K562 (cell line): Measurements from ENCODE around the gene MEI4. TPM values are rescaled to one million over a fixed set of nuclear protein-coding genes. Genes with fewer than 3 reads are reported as not detected.

ENCODE experiments used
- ATAC-seq: fragments of 200-7000 bp; cut with Tn5 transposase; 3 replicates; pipeline ENCODE4 v1.9.1; 2020; ENCODE audit warnings: moderate library complexity
- BruUV-seq: library from RNA; stranded (reverse); fragments of 400-500 nt; replicated peaks from 2 replicates; lab custom pipeline; 2021; lab: Mats Ljungman, UMichigan
- CTCF ChIA-PET: fragments of 300-600 bp; formaldehyde crosslinking; extraction: SDS; loops from one replicate; lab custom pipeline; 2021; ENCODE audit warnings: low intra/inter-chr PET ratio; lab: Yijun Ruan, JAX
- POLR2A ChIA-PET: fragments of 300-600, 350-650 bp; sonication (Branson Sonifier 250); formaldehyde crosslinking; extraction: SDS; loops from one replicate; lab custom pipeline; 2021; ENCODE audit warnings: antibody characterized with exemption, inconsistent platforms; lab: Yijun Ruan, JAX
- DNase-seq, 4 experiments: peaks; one replicate each; pipeline versions ENCODE4 v3.0.0 to v3.0.0-alpha.2; 2011 to 2018; ENCODE audit warnings: low spot score in 3 of 4, mixed read lengths in 3 of 4; ENCODE audit errors: extremely low read depth in 1 of 4
- FAIRE-seq: peaks from 2 replicates; lab custom pipeline; 2011; peaks lifted over from hg19 to GRCh38; lab: Jason Lieb, UNC
- H2AFZ ChIP-seq: 2 replicates; pipeline ENCODE4 v1.6.0; 2011; ENCODE audit warnings: low read depth, low read length, control low read depth, inconsistent platforms
- H3K27ac ChIP-seq: fragments of 200-600 bp; 3 replicates; pipeline ENCODE4 v1.8.0; 2011; ENCODE audit warnings: low read depth, mild to moderate bottlenecking, control low read depth, inconsistent platforms, low read length, moderate library complexity, mixed read lengths; ENCODE audit errors: extremely low read depth
- H3K27me3 ChIP-seq, 2 experiments: fragments of 300-600 bp in 1 of 2; 2 replicates in 1 of 2; 3 replicates in 1 of 2; pipeline versions ENCODE4 v1.6.0 to v1.8.0; 2011; ENCODE audit warnings: inconsistent platforms in 2 of 2, low read length in 2 of 2, mild to moderate bottlenecking in 1 of 2, mixed read lengths in 1 of 2, moderate library complexity in 1 of 2; ENCODE audit not compliant: control insufficient read depth in 2 of 2, insufficient read depth in 2 of 2
- H3K36me3 ChIP-seq: fragments of 300-600 bp; 3 replicates; pipeline ENCODE4 v1.8.0; 2011; ENCODE audit warnings: mild to moderate bottlenecking, low read length, inconsistent platforms; ENCODE audit not compliant: control insufficient read depth, insufficient read depth
- H3K4me1 ChIP-seq, 2 experiments: fragments of 200-600 bp in 1 of 2; replicated peaks in 1 of 2; 2 replicates in 1 of 2; 3 replicates in 1 of 2; pipeline versions ENCODE4 v1.5.1 to v1.8.0; 2011; ENCODE audit warnings: inconsistent platforms in 2 of 2, low read length in 2 of 2, mild to moderate bottlenecking in 1 of 2, mixed read lengths in 1 of 2, moderate library complexity in 1 of 2; ENCODE audit not compliant: control insufficient read depth in 2 of 2, insufficient read depth in 2 of 2
- H3K4me2 ChIP-seq: 2 replicates; pipeline ENCODE4 v1.6.1; 2011; ENCODE audit warnings: low read length, control low read depth, inconsistent platforms, mixed read lengths; ENCODE audit not compliant: insufficient read depth
- H3K4me3 ChIP-seq: fragments of 200-600 bp; sonication (generic), shearing (Covaris generic); 2 replicates; pipeline ENCODE4 v1.5.1; 2016; ENCODE audit warnings: control low read depth, inconsistent platforms
- H3K79me2 ChIP-seq: fragments of 200-600 bp; 3 replicates; pipeline ENCODE4 v1.8.0; 2011; ENCODE audit warnings: low read length, inconsistent platforms; ENCODE audit not compliant: control insufficient read depth, insufficient read depth
- H3K9ac ChIP-seq, 2 experiments: 2 replicates each; pipeline versions ENCODE4 v1.6.0 to v1.6.1; 2011; ENCODE audit warnings: low read depth in 2 of 2, low read length in 2 of 2, control low read depth in 1 of 2, inconsistent platforms in 1 of 2, mild to moderate bottlenecking in 1 of 2, mixed read lengths in 1 of 2; ENCODE audit not compliant: insufficient read depth in 1 of 2
- H3K9me1 ChIP-seq: one replicate; pipeline ENCODE4 v1.6.0; 2011; ENCODE audit warnings: inconsistent platforms, mild to moderate bottlenecking, low read length, moderate library complexity; ENCODE audit not compliant: control insufficient read depth, insufficient read depth
- H3K9me3 ChIP-seq: replicated peaks from 2 replicates; pipeline ENCODE4 v1.5.1; 2011; ENCODE audit warnings: low read depth, low read length, inconsistent platforms; ENCODE audit not compliant: control insufficient read depth, insufficient read depth
- H4K20me1 ChIP-seq: replicated peaks from 2 replicates; pipeline ENCODE4 v1.6.1; 2011; ENCODE audit warnings: low read length, inconsistent platforms, mixed read lengths; ENCODE audit not compliant: control insufficient read depth, insufficient read depth
- ASH1L ChIP-seq: fragments of 450-650 bp; IDR thresholded peaks from 2 replicates; pipeline ENCODE4 v1.6.1; 2018; ENCODE audit warnings: borderline replicate concordance, mild to moderate bottlenecking, low read depth; ENCODE audit not compliant: partially characterized antibody
- DPF2 ChIP-seq: fragments of 450-650 bp; IDR thresholded peaks from 2 replicates; pipeline ENCODE4 v1.6.1; 2016
- JUNB ChIP-seq: fragments of 450-650 bp; formaldehyde crosslinking; conservative IDR thresholded peaks from 2 replicates; pipeline ENCODE4 v1.4.0; 2020; ENCODE audit warnings: mild to moderate bottlenecking
- NCOA2 ChIP-seq, 2 experiments: fragments of 450-650 bp; IDR thresholded peaks; 2 replicates each; pipeline ENCODE4 v1.6.1; 2018; ENCODE audit warnings: mild to moderate bottlenecking in 2 of 2, moderate library complexity in 1 of 2; ENCODE audit not compliant: partially characterized antibody in 2 of 2
- NFYB ChIP-seq: IDR thresholded peaks from 2 replicates; pipeline ENCODE4 v1.6.1; 2011; ENCODE audit warnings: mild to moderate bottlenecking, moderate library complexity; ENCODE audit not compliant: insufficient read length; ENCODE audit errors: extremely low read depth
- NR2F6 ChIP-seq: fragments of 450-650 bp; formaldehyde crosslinking; IDR thresholded peaks from 2 replicates; pipeline ENCODE4 v1.4.0; 2020; ENCODE audit warnings: mild to moderate bottlenecking
- POU5F1 ChIP-seq: fragments of 150-350 bp; IDR thresholded peaks from 2 replicates; pipeline ENCODE4 v1.6.1; 2014; ENCODE audit warnings: borderline replicate concordance, low read length, low read depth, mild to moderate bottlenecking; ENCODE audit not compliant: partially characterized antibody
- RB1 ChIP-seq: fragments of 450-650 bp; IDR thresholded peaks from 2 replicates; pipeline ENCODE4 v1.6.1; 2017; ENCODE audit warnings: low read depth, mild to moderate bottlenecking
- RFX1 ChIP-seq: fragments of 450-650 bp; IDR thresholded peaks from 2 replicates; pipeline ENCODE4 v1.6.1; 2016; ENCODE audit warnings: mild to moderate bottlenecking, moderate library complexity
- RFX7 ChIP-seq: fragments of 250-450 bp; sonication (Bioruptor Pico); IDR thresholded peaks from 2 replicates; pipeline ENCODE4 v1.5.1; 2021; ENCODE audit warnings: mild to moderate bottlenecking
- SMAD2 ChIP-seq: fragments of 150-350 bp; IDR thresholded peaks from 2 replicates; pipeline ENCODE4 v1.6.1; 2014; ENCODE audit warnings: low read depth, mild to moderate bottlenecking, low read length
- SNRNP70 ChIP-seq: fragments of 200-400 bp; formaldehyde crosslinking; optimal IDR thresholded peaks from 2 replicates; pipeline ENCODE3; 2017; ENCODE audit warnings: low read depth, low read length
- STAG1 ChIP-seq: sonication (generic); formaldehyde crosslinking; IDR thresholded peaks from 2 replicates; pipeline ENCODE4 v1.5.0; 2020; ENCODE audit warnings: missing genetic modification reagents, borderline replicate concordance
- ZMIZ1 ChIP-seq, 2 experiments: fragments of 150-350 bp in 1 of 2; IDR thresholded peaks; 2 replicates each; pipeline ENCODE4 v1.6.1; 2012 to 2016; ENCODE audit warnings: low read depth in 2 of 2, low read length in 2 of 2, mild to moderate bottlenecking in 1 of 2, moderate library complexity in 1 of 2
- ZNF384 ChIP-seq: IDR thresholded peaks from 2 replicates; pipeline ENCODE4 v1.6.1; 2012; ENCODE audit warnings: low read depth, low read length, improper control_type of control experiment
- WGBS: fragments of 100-300 bp; shearing (Covaris generic); methylation state at CpG from one replicate; pipeline ENCODE4 v1.1.6; 2016; ENCODE audit warnings: low coverage, mixed read lengths; ENCODE audit not compliant: insufficient coverage; ENCODE audit errors: missing lambda C conversion rate; 5-methylcytosine and 5-hydroxymethylcytosine counted together
- in situ Hi-C: fragments of 300-500 bp; cut with MboI; formaldehyde crosslinking; loops from 4 replicates; pipeline ENCODE4 v1.15.0; 2018; ENCODE audit warnings: inconsistent platforms, mixed read lengths
- intact Hi-C: fragments of 100-400 bp; cut with micrococcal nuclease; formaldehyde crosslinking; loops from 2 replicates; pipeline ENCODE4 v1.14.2; 2022
- polyA plus RNA-seq, 8 experiments: library from polyadenylated mRNA; depleted of rRNA in 4 of 8; stranded (reverse) in 5 of 8; unstranded in 3 of 8; fragments of >200 nt; fragmentation: Nextera tagmentation in 2 of 8; fragmentation: Illumina TruSeq in 1 of 8; extraction: Ambion mirVana in 2 of 8; extraction: Trizol in 1 of 8; gene quantifications; 2 replicates each; pipeline versions ENCODE4 v1.2.1 to v1.2.3, GENCODE V29; 2011 to 2014; ENCODE audit warnings: inconsistent platforms in 1 of 8, missing spikeins in 1 of 8
- total RNA-seq, 7 experiments: library from RNA; depleted of rRNA in 6 of 7; stranded (reverse); fragments of >200 nt in 6 of 7; fragmentation: Illumina TruSeq in 2 of 7; extraction: Trizol in 2 of 7; gene quantifications; 2 replicates each; pipeline versions ENCODE4 v1.2.1 to v1.2.3, GENCODE V29; 2011 to 2021; ENCODE audit warnings: low replicate concordance in 1 of 7

Gene MEI4
- total and polyA plus RNA-seq, 9 of the 15 experiments (the other 6 are each of a cell fraction or from before 2014, with no cell fraction given), result not detected

DNA sequence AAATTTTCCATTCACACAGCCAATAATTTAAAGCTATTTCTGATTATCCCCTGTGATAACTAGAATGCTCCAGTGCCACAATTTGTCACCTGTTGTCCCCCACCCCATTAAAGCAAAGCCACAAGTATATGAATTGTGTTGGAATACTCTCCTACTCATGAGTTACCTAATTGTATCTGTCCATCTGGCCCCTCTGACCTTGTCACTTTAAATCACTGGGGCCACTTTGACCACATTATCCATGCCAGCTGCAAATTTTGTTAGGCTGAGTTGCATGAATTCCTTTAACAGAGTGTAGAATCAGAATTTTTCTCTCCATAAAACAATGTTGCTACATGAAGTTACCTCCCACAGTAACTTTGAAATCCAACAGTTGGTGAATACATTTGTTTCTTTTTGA lies 204.6 kb downstream of the MEI4 start (continued):
- no peak for TF ChIP-seq NFYB

- ATAC-seq, result no peak
- POLR2A ChIA-PET, result no interaction called here
Observed at GRCh38 chr6:77876300-77876699, 223.5 kb downstream of the MEI4 start.

DNA sequence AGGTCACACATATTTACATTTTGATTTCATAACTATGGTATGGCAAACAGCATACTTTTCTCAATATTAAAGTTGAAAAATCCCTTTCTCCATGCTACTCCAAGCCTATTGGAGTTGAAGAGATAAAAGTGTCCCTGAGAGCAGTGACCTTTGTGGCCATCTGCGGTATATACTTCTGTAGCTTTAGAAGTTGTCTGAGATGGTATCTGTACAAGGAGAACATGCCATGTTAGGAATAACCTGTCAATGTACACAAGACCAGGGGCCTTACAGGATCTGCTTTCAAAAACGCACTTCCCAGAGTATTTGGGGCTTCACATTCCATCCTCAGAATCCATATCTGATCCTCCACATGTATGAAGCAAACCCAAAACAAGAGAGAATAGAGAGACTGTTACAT lies 226.7 kb downstream of the MEI4 start:
- peaks cover 2% of the 10 kb centered on the region; the same call in 1 of the 2 replicates for H3K9me3 ChIP-seq
- TF ChIP-seq STAG1 (no peak), RFX7 (CRISPR knock-in tag) (no peak), POU5F1 (no peak), SNRNP70 (no peak), JUNB (CRISPR knock-in tag) (no peak), ZMIZ1 (IDR thresholded peaks at IDR 0.05; ENCODE audit: low read depth in 2 of 2, low read length in 2 of 2) (no peak), SMAD2 (no peak), ZNF384 (no peak)

More at GRCh38 chr6:77876300-77876699, 223.5 kb downstream of the MEI4 start:
- peaks cover 2% of the 10 kb centered on the region; the same call in 1 of the 2 replicates for H3K9me3 ChIP-seq
- H3K36me3 ChIP-seq, result no peaks in the 10 kb centered on the region
- no peak overlapping the region for H3K27ac ChIP-seq
- no peaks in the 10 kb centered on the region for H3K4me1 ChIP-seq
- no peak overlapping the region for H2AFZ ChIP-seq
- H3K4me3 ChIP-seq, result no peak overlapping the region
- H4K20me1 ChIP-seq, result no peaks in the 10 kb centered on the region
- no peak overlapping the region for H3K4me2 ChIP-seq
- H3K79me2 ChIP-seq, result no peaks in the 10 kb centered on the region
- in situ Hi-C loops, result no loop called here
- H3K9me1 ChIP-seq, result no peaks in the 10 kb centered on the region
- TF ChIP-seq NCOA2 (IDR thresholded peaks at IDR 0.05; ENCODE audit: partially characterized antibody in 2 of 2) (no peak), RFX1 (no peak), RB1 (no peak), DPF2 (no peak), NR2F6 (CRISPR knock-in tag) (no peak), ASH1L (no peak)
- no peaks in the 10 kb centered on the region for H3K27me3 ChIP-seq
- H3K9ac ChIP-seq, result no peak overlapping the region
- CTCF ChIA-PET, result no interaction called here
- DNase-seq, result no peak
- FAIRE-seq, result no peak
- intact Hi-C loops, result no loop called here
- no TSS peak for BruUV-seq
- 3% methylated on average over 2 of the region's 2 CpGs for WGBS

More for the DNA sequence above, 226.7 kb downstream of the MEI4 start:
- in situ Hi-C loops (no loop called here), intact Hi-C loops (no loop called here)
- H3K4me1 ChIP-seq, result no peaks in the 10 kb centered on the region
- CTCF ChIA-PET, result no interaction called here
- DNase-seq (no peak), ATAC-seq (no peak), FAIRE-seq (no peak)
- H3K4me2 ChIP-seq, result no peak overlapping the region
- no peaks in the 10 kb centered on the region for H3K79me2 ChIP-seq
- no peaks in the 10 kb centered on the region for H3K36me3 ChIP-seq
- WGBS, result 0% methylated on average over 2 of the region's 2 CpGs
- H3K9me1 ChIP-seq, result no peaks in the 10 kb centered on the region
- H3K9ac ChIP-seq, result no peak overlapping the region
- H3K27ac ChIP-seq, result no peak overlapping the region
- H4K20me1 ChIP-seq, result no peaks in the 10 kb centered on the region
- POLR2A ChIA-PET, result interaction anchor here (0.7 kb wide), 1 partner anchor 728 kb away, joined by 3 read pairs; no protein-coding TSS in a partner anchor
- BruUV-seq, result no TSS peak
- H2AFZ ChIP-seq, result no peak overlapping the region
- H3K27me3 ChIP-seq, result no peaks in the 10 kb centered on the region
- no peak overlapping the region for H3K4me3 ChIP-seq
